Thyroid gland (tissue), 4 donors: ENCODE results near the gene CSNK1D.

Source experiments
- CTCF ChIP-seq, 6 experiments: fragments of 200-600 bp in 3 of 6; fragments of 450-650 bp in 3 of 6; sonication (generic) in 3 of 6; IDR thresholded peaks; one replicate each; pipeline ENCODE4 v1.5.1; 2016 to 2019; ENCODE audit warnings: antibody characterized with exemption in 6 of 6, mild to moderate bottlenecking in 2 of 6, inconsistent platforms in 1 of 6, moderate library complexity in 1 of 6
- POLR2A ChIP-seq, 2 donors: fragments of 450-650 bp; IDR thresholded peaks; one replicate each; pipeline ENCODE4 v1.6.1; 2017; ENCODE audit warnings: antibody characterized with exemption in 2 of 2, mild to moderate bottlenecking in 2 of 2, moderate library complexity in 1 of 2

GRCh38 chr17:82229698-82230608 lies 43.5 kb downstream of the CSNK1D start:
- TF ChIP-seq CTCF (IDR thresholded peaks at IDR 0.05), result no peak
- TF ChIP-seq POLR2A (IDR thresholded peaks at IDR 0.05), result no peak
